ENCODE measurements around the gene IKZF2.

The IKZF2 gene

DNA sequence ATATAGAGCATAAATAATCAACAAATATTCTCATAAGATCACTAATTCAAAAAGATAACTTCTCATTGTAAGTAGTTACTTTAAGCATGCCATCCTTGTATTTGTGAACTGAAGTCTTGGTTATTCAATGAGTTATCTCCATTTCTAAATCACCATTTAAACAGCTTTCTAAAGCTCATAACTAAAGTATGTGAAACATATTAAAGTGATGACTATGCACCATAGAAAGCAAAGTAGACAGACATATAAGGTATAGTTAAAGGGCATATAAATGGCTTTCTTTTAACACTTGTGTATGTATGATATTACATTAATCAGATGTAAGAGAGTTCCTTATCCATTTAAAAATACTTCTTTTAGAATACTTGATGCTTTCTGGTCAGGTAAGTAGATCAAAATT is 83.5 kb downstream of the IKZF2 start:
- no peak for DNase-seq (ENCODE audit: low read depth)
- H3K4me3 ChIP-seq (ENCODE audit: low read depth, low read length): no peak overlapping the region
- TF ChIP-seq, protein P1, sequence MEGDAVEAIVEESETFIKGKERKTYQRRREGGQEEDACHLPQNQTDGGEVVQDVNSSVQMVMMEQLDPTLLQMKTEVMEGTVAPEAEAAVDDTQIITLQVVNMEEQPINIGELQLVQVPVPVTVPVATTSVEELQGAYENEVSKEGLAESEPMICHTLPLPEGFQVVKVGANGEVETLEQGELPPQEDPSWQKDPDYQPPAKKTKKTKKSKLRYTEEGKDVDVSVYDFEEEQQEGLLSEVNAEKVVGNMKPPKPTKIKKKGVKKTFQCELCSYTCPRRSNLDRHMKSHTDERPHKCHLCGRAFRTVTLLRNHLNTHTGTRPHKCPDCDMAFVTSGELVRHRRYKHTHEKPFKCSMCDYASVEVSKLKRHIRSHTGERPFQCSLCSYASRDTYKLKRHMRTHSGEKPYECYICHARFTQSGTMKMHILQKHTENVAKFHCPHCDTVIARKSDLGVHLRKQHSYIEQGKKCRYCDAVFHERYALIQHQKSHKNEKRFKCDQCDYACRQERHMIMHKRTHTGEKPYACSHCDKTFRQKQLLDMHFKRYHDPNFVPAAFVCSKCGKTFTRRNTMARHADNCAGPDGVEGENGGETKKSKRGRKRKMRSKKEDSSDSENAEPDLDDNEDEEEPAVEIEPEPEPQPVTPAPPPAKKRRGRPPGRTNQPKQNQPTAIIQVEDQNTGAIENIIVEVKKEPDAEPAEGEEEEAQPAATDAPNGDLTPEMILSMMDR (IDR thresholded peaks at IDR 0.05; ENCODE audit: insufficient read depth, low read depth, low read length, missing control alignments): no peak

DNA sequence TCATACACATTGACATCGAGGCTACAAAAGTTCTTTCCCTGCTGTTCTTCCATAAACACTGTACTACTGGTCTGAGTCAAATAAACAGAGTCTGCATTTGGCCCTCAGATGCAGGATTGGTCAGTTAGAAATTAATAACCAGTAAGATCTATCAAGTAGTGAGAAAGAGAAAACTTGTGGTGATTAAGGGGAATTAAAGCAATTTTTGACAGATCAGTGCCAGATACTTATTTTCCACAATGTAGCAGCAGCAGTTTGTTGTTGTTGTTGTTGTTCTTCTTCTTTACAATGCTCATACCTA is 85.0 kb downstream of the IKZF2 start:
- DNase-seq (ENCODE audit: low read depth): no peak
- no peak overlapping the region for H3K4me3 ChIP-seq (ENCODE audit: low read depth, low read length)
- TF ChIP-seq, protein P1 (IDR thresholded peaks at IDR 0.05; ENCODE audit: insufficient read depth, low read depth, low read length, missing control alignments): no peak

DNA sequence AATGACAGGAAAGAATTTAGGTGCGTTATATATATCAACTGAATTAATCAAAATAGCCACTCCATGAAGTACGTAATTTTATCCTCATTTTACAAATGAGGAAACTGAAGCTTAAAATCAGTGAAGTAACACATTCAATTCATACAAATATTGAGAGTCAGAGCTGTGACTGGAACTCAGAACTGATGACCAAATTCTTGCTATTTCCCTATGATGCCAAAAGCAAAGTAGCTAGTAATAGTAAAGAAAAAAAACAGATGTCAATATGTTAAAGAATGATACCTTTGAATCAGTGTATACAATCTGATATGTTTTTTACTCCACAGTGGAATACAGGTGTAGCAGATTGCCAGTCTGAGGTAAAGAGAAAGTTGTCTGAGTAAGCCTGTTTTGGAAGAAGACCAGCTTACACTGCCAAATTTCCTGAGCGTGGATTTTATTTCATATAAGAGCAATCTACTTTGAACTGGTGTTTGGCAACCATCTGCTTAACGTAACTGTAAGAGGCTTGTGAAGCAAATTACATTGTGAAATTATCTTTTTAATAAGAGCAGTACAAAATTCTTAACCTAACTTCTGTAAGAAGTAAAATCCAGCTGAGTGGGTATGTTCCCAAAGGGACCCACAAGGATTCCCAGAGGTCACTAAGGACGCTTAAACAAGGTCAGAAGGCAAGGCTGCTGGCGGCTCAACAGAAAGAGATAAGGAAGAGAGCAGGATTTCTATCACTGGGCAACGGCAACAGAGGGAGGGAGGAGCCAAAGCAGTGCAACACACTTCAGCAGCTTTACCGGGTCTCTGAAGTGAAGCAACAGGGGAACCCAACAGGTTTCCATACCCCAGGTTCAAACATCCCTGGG is 85.6 kb downstream of the IKZF2 start:
- peak overlapping the region; percentile 30 for H3K4me3 ChIP-seq (ENCODE audit: low read depth, low read length)
- DNase-seq (ENCODE audit: low read depth): peak; percentile 37
- TF ChIP-seq, protein P1 (IDR thresholded peaks at IDR 0.05; ENCODE audit: insufficient read depth, low read depth, low read length, missing control alignments): no peak

DNA sequence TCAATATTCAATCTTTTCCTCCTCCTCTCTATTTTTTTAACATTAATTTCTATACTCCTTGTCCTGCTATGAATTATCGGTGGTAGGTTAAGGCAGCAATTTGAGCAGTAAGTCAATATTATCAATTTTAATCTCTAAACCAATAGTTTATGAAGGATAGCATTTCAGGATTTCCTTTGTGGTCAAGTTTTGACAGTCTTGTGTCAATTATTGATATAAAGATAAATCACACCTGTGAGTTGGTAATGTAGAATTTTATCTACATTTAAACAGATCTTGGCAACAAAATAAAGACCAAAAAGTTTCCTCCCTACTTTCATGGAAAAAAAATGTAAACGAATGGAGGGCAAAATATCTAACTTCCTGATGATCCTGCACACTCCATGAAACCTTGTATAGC is 87.3 kb downstream of the IKZF2 start:
- no peak overlapping the region for H3K4me3 ChIP-seq (ENCODE audit: low read depth, low read length)
- TF ChIP-seq, protein P1 (IDR thresholded peaks at IDR 0.05; ENCODE audit: insufficient read depth, low read depth, low read length, missing control alignments): no peak
- DNase-seq (ENCODE audit: low read depth): no peak

DNA sequence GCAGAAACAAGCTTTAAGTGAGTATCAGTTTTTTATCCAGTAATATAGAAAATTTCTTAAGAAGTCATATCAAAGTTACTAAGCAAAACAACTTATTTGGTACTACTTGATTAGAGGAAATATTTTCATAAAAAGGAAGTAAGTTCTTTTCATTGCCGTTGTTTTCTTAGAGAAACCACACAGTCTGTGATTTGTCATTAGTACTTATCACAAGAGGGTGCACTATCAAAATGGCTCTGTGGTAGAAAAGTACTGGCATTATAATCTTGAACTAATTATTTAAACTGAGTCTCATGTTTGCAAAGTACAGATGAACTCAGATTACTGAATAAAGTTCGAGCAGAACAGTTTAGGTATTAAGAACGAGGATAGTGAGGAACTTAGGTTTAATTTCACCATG is 93.4 kb downstream of the IKZF2 start:
- TF ChIP-seq, protein P1 (IDR thresholded peaks at IDR 0.05; ENCODE audit: insufficient read depth, low read depth, low read length, missing control alignments): no peak

DNA sequence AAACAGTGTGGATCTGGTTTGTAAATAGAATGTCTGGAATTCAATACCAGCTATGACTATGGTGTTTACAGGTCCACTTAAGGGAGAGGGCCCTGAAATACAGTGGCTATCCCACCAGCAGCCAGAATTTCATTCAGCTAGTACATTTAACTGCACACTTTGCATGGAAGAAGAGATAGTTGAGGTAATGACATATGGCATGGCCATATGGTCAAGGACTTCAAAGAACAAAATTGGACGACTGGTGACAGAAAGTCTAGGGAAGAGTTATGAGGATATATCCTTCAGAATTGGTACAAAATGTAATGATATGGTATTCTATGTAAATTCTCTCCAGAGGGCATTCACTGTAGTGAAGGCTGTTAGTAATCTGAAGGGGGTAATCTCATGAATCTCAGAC is 105.0 kb downstream of the IKZF2 start:
- H3K4me3 ChIP-seq (ENCODE audit: low read depth, low read length): no peak overlapping the region
- no peak for DNase-seq (ENCODE audit: low read depth)
- TF ChIP-seq, protein P1 (IDR thresholded peaks at IDR 0.05; ENCODE audit: insufficient read depth, low read depth, low read length, missing control alignments): no peak

More for the DNA sequence above, 93.4 kb downstream of the IKZF2 start:
- no peak overlapping the region for H3K4me3 ChIP-seq (ENCODE audit: low read depth, low read length)
- no peak for DNase-seq (ENCODE audit: low read depth)

DNA sequence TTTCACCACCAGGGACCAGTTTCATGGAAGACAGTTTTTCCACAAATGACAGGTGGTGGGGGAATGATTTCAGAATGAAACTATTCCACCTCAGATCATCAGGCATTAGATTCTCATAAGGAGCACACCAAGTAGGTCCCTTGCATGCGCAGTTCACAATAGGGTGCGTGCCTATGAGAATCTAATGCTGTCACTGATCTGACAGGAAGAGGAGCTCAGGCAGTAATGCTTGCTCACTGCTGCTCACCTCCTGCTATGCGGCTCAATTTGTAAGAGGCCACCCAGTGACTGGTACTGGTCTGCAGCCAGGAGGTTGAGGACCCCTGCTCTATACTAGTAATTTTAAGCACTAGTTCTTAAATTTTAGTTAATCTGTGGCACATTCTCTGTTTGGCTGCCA is 107.8 kb downstream of the IKZF2 start:
- TF ChIP-seq, protein P1 (IDR thresholded peaks at IDR 0.05; ENCODE audit: insufficient read depth, low read depth, low read length, missing control alignments): no peak
- H3K4me3 ChIP-seq (ENCODE audit: low read depth, low read length): no peak overlapping the region
- no peak for DNase-seq (ENCODE audit: low read depth)

All from GM12865 (cell line).